ENCODE measurements around the gene KLHL7.

KLHL7 gene

DNA sequence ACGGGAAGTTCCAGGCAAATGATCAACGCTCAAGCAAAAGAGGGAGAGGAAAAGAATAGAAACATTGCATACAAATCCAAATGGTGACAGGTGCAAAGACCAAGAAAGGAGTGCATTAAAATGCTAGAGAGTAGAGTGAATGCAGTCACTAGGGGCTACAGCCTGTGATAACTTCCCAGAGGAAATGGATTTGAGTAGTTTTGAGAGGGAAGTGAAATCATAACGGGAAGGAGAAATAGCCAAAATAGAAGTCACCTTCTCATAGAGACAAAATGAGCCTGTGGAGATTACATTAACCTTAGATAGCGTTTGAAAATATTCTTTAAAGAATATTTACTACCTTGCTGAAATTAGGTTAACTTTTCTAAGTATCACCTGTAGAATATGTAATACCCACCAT, 102.7 kb downstream of the KLHL7 start:
- no peaks in the 10 kb centered on the region for H3K79me2 ChIP-seq (ENCODE audit: control insufficient read depth, insufficient read depth, low read length)
- no peak overlapping the region for H3K9ac ChIP-seq (ENCODE audit: low read length)
- H2BK5ac ChIP-seq (ENCODE audit: low read length), result no peak overlapping the region
- H3K18ac ChIP-seq (ENCODE audit: low read length), result no peak overlapping the region
- H3K79me1 ChIP-seq (ENCODE audit: low read length), result no peaks in the 10 kb centered on the region
- H3K4ac ChIP-seq (ENCODE audit: low read depth, low read length), result no peak overlapping the region
- no peak overlapping the region for H3K4me2 ChIP-seq (ENCODE audit: low read length)
- H2BK15ac ChIP-seq (replicated peaks; ENCODE audit: low read depth), result no peak overlapping the region
- H3K23ac ChIP-seq (ENCODE audit: low read length), result no peak overlapping the region
- no peak overlapping the region for H2BK120ac ChIP-seq (ENCODE audit: low read depth, low read length)
- no peaks in the 10 kb centered on the region for H3K36me3 ChIP-seq (ENCODE audit: control insufficient read depth, insufficient read depth, low read length)
- H4K5ac ChIP-seq (ENCODE audit: low read length), result no peak overlapping the region
- no peak overlapping the region for H2AK5ac ChIP-seq (ENCODE audit: low read length)
- no CpG with 5 or more reads among the region's 4 CpGs for WGBS (ENCODE audit: extremely low coverage, insufficient coverage, low lambda C conversion rate)
- DNase-seq, result no peak
- H3K27ac ChIP-seq (ENCODE audit: low read depth, low read length), result no peak overlapping the region
- no peak overlapping the region for H3K56ac ChIP-seq (ENCODE audit: low read length)
- no peak overlapping the region for H4K8ac ChIP-seq (ENCODE audit: low read depth, low read length)
- H3K4me1 ChIP-seq (ENCODE audit: control insufficient read depth, low read depth, low read length), result no peaks in the 10 kb centered on the region
- no peaks in the 10 kb centered on the region for H3K27me3 ChIP-seq (ENCODE audit: insufficient read depth, low read length, poor library complexity)
- H3K4me3 ChIP-seq (ENCODE audit: low read length), result no peak overlapping the region

DNA sequence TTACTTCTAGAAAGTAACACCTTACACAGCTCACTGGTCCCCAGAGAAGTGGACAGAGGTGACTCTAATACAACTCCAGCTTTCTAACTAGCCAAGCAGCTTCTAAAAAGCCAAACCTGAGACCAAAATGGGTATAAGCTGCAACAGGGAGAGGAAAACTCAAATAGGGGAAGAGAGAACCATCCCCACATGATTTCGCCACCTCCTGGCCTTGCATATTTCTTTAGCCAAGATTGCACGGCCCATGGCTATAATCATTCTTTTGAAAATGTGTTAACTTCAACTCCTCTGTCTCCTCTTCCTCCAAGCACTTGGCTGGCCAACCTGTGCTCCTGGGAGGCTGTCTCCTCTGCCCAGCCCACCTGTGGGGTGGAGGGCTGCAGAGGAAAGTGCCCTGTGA, 104.9 kb downstream of the KLHL7 start:
- H3K4me3 ChIP-seq (ENCODE audit: low read length), result no peak overlapping the region
- no peaks in the 10 kb centered on the region for H3K79me1 ChIP-seq (ENCODE audit: low read length)
- DNase-seq, result no peak
- H3K56ac ChIP-seq (ENCODE audit: low read length), result no peak overlapping the region
- H2AK5ac ChIP-seq (ENCODE audit: low read length), result no peak overlapping the region
- no peak overlapping the region for H3K9ac ChIP-seq (ENCODE audit: low read length)
- H2BK120ac ChIP-seq (ENCODE audit: low read depth, low read length), result no peak overlapping the region
- no peak overlapping the region for H4K8ac ChIP-seq (ENCODE audit: low read depth, low read length)
- H3K23ac ChIP-seq (ENCODE audit: low read length), result no peak overlapping the region
- WGBS (ENCODE audit: extremely low coverage, insufficient coverage, low lambda C conversion rate), result no CpG with 5 or more reads among the region's 2 CpGs
- H3K4me2 ChIP-seq (ENCODE audit: low read length), result no peak overlapping the region
- H3K27ac ChIP-seq (ENCODE audit: low read depth, low read length), result no peak overlapping the region
- H3K4me1 ChIP-seq (ENCODE audit: control insufficient read depth, low read depth, low read length), result no peaks in the 10 kb centered on the region
- no peak overlapping the region for H3K18ac ChIP-seq (ENCODE audit: low read length)
- no peak overlapping the region for H3K4ac ChIP-seq (ENCODE audit: low read depth, low read length)
- no peak overlapping the region for H2BK5ac ChIP-seq (ENCODE audit: low read length)
- no peaks in the 10 kb centered on the region for H3K79me2 ChIP-seq (ENCODE audit: control insufficient read depth, insufficient read depth, low read length)
- no peak overlapping the region for H4K5ac ChIP-seq (ENCODE audit: low read length)
- H3K27me3 ChIP-seq (ENCODE audit: insufficient read depth, low read length, poor library complexity), result no peaks in the 10 kb centered on the region
- no peak overlapping the region for H2BK15ac ChIP-seq (replicated peaks; ENCODE audit: low read depth)
- H3K36me3 ChIP-seq (ENCODE audit: control insufficient read depth, insufficient read depth, low read length), result no peaks in the 10 kb centered on the region

DNA sequence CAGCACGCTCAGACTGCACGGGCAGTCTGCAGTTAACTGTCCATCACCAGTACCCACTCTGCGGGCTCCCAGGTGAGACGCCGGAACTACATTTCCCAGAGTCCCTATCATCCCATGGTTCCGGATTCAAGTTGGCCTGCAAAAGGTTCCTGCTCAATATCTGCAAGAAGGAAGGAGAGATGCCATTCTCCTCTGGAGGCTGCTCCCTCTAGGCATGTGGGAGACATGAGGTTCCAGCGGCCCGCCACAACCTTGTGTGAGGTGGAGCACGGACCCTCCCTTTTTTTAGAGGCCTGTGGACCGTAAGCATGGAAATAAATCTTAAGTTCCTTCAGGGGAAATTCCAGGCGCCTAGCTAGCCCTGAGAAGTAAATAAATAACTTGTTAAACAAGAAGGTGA, 106.0 kb downstream of the KLHL7 start:
- H2AK5ac ChIP-seq (ENCODE audit: low read length), result no peak overlapping the region
- H3K18ac ChIP-seq (ENCODE audit: low read length), result no peak overlapping the region
- peak; percentile 60 for DNase-seq
- no peaks in the 10 kb centered on the region for H3K79me2 ChIP-seq (ENCODE audit: control insufficient read depth, insufficient read depth, low read length)
- H3K4me2 ChIP-seq (ENCODE audit: low read length), result no peak overlapping the region
- H3K9ac ChIP-seq (ENCODE audit: low read length), result no peak overlapping the region
- H2BK5ac ChIP-seq (ENCODE audit: low read length), result no peak overlapping the region
- no peak overlapping the region for H4K5ac ChIP-seq (ENCODE audit: low read length)
- no peak overlapping the region for H3K4ac ChIP-seq (ENCODE audit: low read depth, low read length)
- no peak overlapping the region for H4K8ac ChIP-seq (ENCODE audit: low read depth, low read length)
- no peak overlapping the region for H2BK15ac ChIP-seq (replicated peaks; ENCODE audit: low read depth)
- no peaks in the 10 kb centered on the region for H3K4me1 ChIP-seq (ENCODE audit: control insufficient read depth, low read depth, low read length)
- H3K27me3 ChIP-seq (ENCODE audit: insufficient read depth, low read length, poor library complexity), result no peaks in the 10 kb centered on the region
- no peak overlapping the region for H3K56ac ChIP-seq (ENCODE audit: low read length)
- no peak overlapping the region for H3K27ac ChIP-seq (ENCODE audit: low read depth, low read length)
- no peak overlapping the region for H3K23ac ChIP-seq (ENCODE audit: low read length)
- no peaks in the 10 kb centered on the region for H3K36me3 ChIP-seq (ENCODE audit: control insufficient read depth, insufficient read depth, low read length)
- no peak overlapping the region for H3K4me3 ChIP-seq (ENCODE audit: low read length)
- no peaks in the 10 kb centered on the region for H3K79me1 ChIP-seq (ENCODE audit: low read length)
- H2BK120ac ChIP-seq (ENCODE audit: low read depth, low read length), result no peak overlapping the region
- WGBS (ENCODE audit: extremely low coverage, insufficient coverage, low lambda C conversion rate), result no CpG with 5 or more reads among the region's 11 CpGs

DNA sequence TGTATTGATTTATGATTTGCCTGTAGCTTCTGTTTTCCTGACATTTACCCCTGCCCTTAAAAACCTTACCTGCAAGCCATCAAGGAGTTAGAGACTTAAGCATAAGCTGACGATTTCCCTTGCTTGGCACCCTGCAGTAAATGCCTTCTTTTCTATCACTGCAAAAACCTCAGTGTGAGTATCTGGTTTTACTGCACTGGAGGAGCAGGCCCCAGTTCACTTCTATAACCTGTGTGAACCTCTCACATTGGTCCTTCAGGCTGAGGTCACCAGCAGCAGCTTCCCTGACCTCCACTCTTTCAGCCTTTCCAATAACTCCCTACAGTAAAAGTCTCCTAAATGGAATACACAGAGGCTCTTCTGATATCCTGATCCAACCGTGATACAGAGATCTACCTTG, 106.8 kb downstream of the KLHL7 start:
- Histone ChIP-seq H3K18ac (ENCODE audit: low read length) (no peak overlapping the region), H4K5ac (ENCODE audit: low read length) (no peak overlapping the region), H2BK5ac (ENCODE audit: low read length) (no peak overlapping the region), H2AK5ac (ENCODE audit: low read length) (no peak overlapping the region), H3K4me2 (ENCODE audit: low read length) (no peak overlapping the region), H3K9ac (ENCODE audit: low read length) (no peak overlapping the region), H3K79me1 (ENCODE audit: low read length) (no peaks in the 10 kb centered on the region), H3K4me3 (ENCODE audit: low read length) (no peak overlapping the region), H3K36me3 (ENCODE audit: control insufficient read depth, insufficient read depth, low read length) (no peaks in the 10 kb centered on the region), H2BK120ac (ENCODE audit: low read depth, low read length) (no peak overlapping the region), H3K4ac (ENCODE audit: low read depth, low read length) (no peak overlapping the region), H3K27me3 (ENCODE audit: insufficient read depth, low read length, poor library complexity) (no peaks in the 10 kb centered on the region), H3K4me1 (ENCODE audit: control insufficient read depth, low read depth, low read length) (no peaks in the 10 kb centered on the region), H3K27ac (ENCODE audit: low read depth, low read length) (no peak overlapping the region), H3K79me2 (ENCODE audit: control insufficient read depth, insufficient read depth, low read length) (no peaks in the 10 kb centered on the region), H3K56ac (ENCODE audit: low read length) (no peak overlapping the region), H4K8ac (ENCODE audit: low read depth, low read length) (no peak overlapping the region), H3K23ac (ENCODE audit: low read length) (no peak overlapping the region), H2BK15ac (replicated peaks; ENCODE audit: low read depth) (no peak overlapping the region)
- WGBS (ENCODE audit: extremely low coverage, insufficient coverage, low lambda C conversion rate), result no CpG with 5 or more reads among the region's 2 CpGs
- DNase-seq, result no peak

DNA sequence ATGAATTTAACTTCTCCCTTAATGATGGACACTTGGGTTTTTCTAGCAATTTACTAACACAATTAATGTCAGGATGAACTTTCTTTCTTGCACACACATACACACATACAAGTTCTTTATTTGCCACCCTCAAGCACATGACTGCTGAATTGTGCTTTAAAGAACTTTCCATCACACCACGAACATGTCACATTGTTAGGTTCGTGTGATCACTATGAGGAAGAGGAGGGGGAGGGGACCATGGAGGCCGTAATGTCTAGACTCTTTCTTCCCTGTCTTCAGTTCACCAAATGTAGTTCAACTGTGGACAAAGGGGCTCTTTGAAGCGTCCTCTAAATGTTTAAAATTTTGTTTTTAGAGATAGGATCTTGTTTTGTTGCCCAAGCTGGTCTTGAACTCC, 107.3 kb downstream of the KLHL7 start:
- Histone ChIP-seq H2BK120ac (ENCODE audit: low read depth, low read length) (no peak overlapping the region), H2BK5ac (ENCODE audit: low read length) (no peak overlapping the region), H3K18ac (ENCODE audit: low read length) (no peak overlapping the region), H3K4me1 (ENCODE audit: control insufficient read depth, low read depth, low read length) (no peaks in the 10 kb centered on the region), H3K23ac (ENCODE audit: low read length) (no peak overlapping the region), H3K4me2 (ENCODE audit: low read length) (no peak overlapping the region), H3K79me1 (ENCODE audit: low read length) (no peaks in the 10 kb centered on the region), H4K5ac (ENCODE audit: low read length) (no peak overlapping the region), H3K27ac (ENCODE audit: low read depth, low read length) (no peak overlapping the region), H3K27me3 (ENCODE audit: insufficient read depth, low read length, poor library complexity) (no peaks in the 10 kb centered on the region), H3K4me3 (ENCODE audit: low read length) (no peak overlapping the region), H3K79me2 (ENCODE audit: control insufficient read depth, insufficient read depth, low read length) (no peaks in the 10 kb centered on the region), H3K56ac (ENCODE audit: low read length) (no peak overlapping the region), H4K8ac (ENCODE audit: low read depth, low read length) (no peak overlapping the region), H2BK15ac (replicated peaks; ENCODE audit: low read depth) (no peak overlapping the region), H3K4ac (ENCODE audit: low read depth, low read length) (no peak overlapping the region), H3K36me3 (ENCODE audit: control insufficient read depth, insufficient read depth, low read length) (no peaks in the 10 kb centered on the region), H2AK5ac (ENCODE audit: low read length) (no peak overlapping the region), H3K9ac (ENCODE audit: low read length) (no peak overlapping the region)
- no peak for DNase-seq
- WGBS (ENCODE audit: extremely low coverage, insufficient coverage, low lambda C conversion rate), result no CpG with 5 or more reads among the region's 4 CpGs

DNA sequence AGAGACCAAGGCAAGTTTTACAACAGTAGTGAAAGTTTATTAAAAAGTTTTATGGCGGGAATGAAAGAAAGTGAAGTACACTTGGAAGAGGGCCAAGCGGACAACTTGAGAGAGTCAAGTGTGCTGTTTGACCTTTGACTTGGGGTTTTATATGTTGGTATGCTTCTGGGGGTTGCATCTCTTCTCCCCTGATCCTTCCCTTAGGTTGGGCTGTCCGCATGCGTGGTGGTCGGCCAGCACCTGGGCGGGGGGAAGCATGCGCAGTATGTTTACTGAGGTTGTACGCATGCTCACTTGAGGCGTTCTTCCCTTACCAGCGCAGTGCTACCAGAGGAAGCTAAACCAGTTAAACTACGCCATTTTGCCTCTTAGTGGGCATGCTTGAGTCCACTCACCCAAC, 108.2 kb downstream of the KLHL7 start:
- Histone ChIP-seq H3K23ac (ENCODE audit: low read length) (no peak overlapping the region), H2BK5ac (ENCODE audit: low read length) (no peak overlapping the region), H3K27ac (ENCODE audit: low read depth, low read length) (no peak overlapping the region), H3K79me2 (ENCODE audit: control insufficient read depth, insufficient read depth, low read length) (no peaks in the 10 kb centered on the region), H2BK15ac (replicated peaks; ENCODE audit: low read depth) (no peak overlapping the region), H3K56ac (ENCODE audit: low read length) (no peak overlapping the region), H3K4me3 (ENCODE audit: low read length) (no peak overlapping the region), H3K4ac (ENCODE audit: low read depth, low read length) (no peak overlapping the region), H3K27me3 (ENCODE audit: insufficient read depth, low read length, poor library complexity) (no peaks in the 10 kb centered on the region), H4K5ac (ENCODE audit: low read length) (no peak overlapping the region), H4K8ac (ENCODE audit: low read depth, low read length) (no peak overlapping the region), H3K36me3 (ENCODE audit: control insufficient read depth, insufficient read depth, low read length) (no peaks in the 10 kb centered on the region), H2AK5ac (ENCODE audit: low read length) (no peak overlapping the region), H3K4me1 (ENCODE audit: control insufficient read depth, low read depth, low read length) (no peaks in the 10 kb centered on the region), H3K79me1 (ENCODE audit: low read length) (no peaks in the 10 kb centered on the region), H3K4me2 (ENCODE audit: low read length) (no peak overlapping the region), H2BK120ac (ENCODE audit: low read depth, low read length) (no peak overlapping the region), H3K9ac (ENCODE audit: low read length) (no peak overlapping the region), H3K18ac (ENCODE audit: low read length) (no peak overlapping the region)
- no CpG with 5 or more reads among the region's 11 CpGs for WGBS (ENCODE audit: extremely low coverage, insufficient coverage, low lambda C conversion rate)
- no peak for DNase-seq

All from mesendoderm (in vitro differentiated cells).